MCF 10A (cell line): ENCODE measurements around the gene PRDX1. TPM values are rescaled to one million over a fixed set of nuclear protein-coding genes. Genes with fewer than 3 reads are reported as not detected.

ENCODE experiments used
- BruUV-seq: library from RNA; stranded (reverse); fragments of 400-500 nt; replicated peaks from 2 replicates; lab custom pipeline; 2021; lab: Mats Ljungman, UMichigan
- CTCF ChIA-PET: fragments of 300-600 bp; sonication (Branson Sonifier 250); formaldehyde crosslinking; extraction: SDS; loops from one replicate; lab custom pipeline; 2021; ENCODE audit warnings: antibody characterized with exemption, inconsistent platforms; lab: Yijun Ruan, JAX
- POLR2A ChIA-PET: fragments of 300-600, 350-650 bp; sonication (Branson Sonifier 250); formaldehyde crosslinking; extraction: SDS; loops from one replicate; lab custom pipeline; 2020; ENCODE audit warnings: antibody characterized with exemption, inconsistent platforms; lab: Yijun Ruan, JAX
- DNase-seq: peaks from one replicate; pipeline ENCODE4 v3.0.0-alpha.2; 2018; ENCODE audit not compliant: unreplicated experiment
- H3K27ac Mint-ChIP-seq: one replicate; pipeline ENCODE4 v1.8.0; 2022; ENCODE audit warnings: mild to moderate bottlenecking, low read depth, mixed read lengths; ENCODE audit not compliant: unreplicated experiment
- H3K27me3 Mint-ChIP-seq: one replicate; pipeline ENCODE4 v1.8.0; 2022; ENCODE audit warnings: mixed read lengths; ENCODE audit not compliant: insufficient read depth, unreplicated experiment
- H3K36me3 Mint-ChIP-seq: one replicate; pipeline ENCODE4 v1.8.0; 2022; ENCODE audit warnings: mild to moderate bottlenecking, moderate library complexity, mixed read lengths; ENCODE audit not compliant: insufficient read depth, unreplicated experiment
- H3K4me1 Mint-ChIP-seq: one replicate; pipeline ENCODE4 v1.8.0; 2022; ENCODE audit warnings: mixed read lengths; ENCODE audit not compliant: insufficient read depth, unreplicated experiment
- H3K4me3 Mint-ChIP-seq: one replicate; pipeline ENCODE4 v1.8.0; 2022; ENCODE audit warnings: mild to moderate bottlenecking, moderate library complexity, mixed read lengths; ENCODE audit not compliant: unreplicated experiment
- H3K9me3 Mint-ChIP-seq: one replicate; pipeline ENCODE4 v1.8.0; 2022; ENCODE audit warnings: mixed read lengths; ENCODE audit not compliant: unreplicated experiment
- intact Hi-C: fragments of 100-400 bp; cut with micrococcal nuclease; formaldehyde crosslinking; loops from 2 replicates; pipeline ENCODE4 v1.14.1; 2022
- total RNA-seq: library from RNA; stranded (reverse); gene quantifications from 2 replicates; pipeline ENCODE4 v1.2.3, GENCODE V29; 2022
- TF ChIP-seq, protein P1 (sequence below): fragments of 200-600 bp; IDR thresholded peaks from one replicate; pipeline ENCODE4 v1.8.0; 2022; ENCODE audit warnings: antibody characterized with exemption, mild to moderate bottlenecking; ENCODE audit not compliant: unreplicated experiment

Gene PRDX1
- total RNA-seq, 1 experiment from 2014 or later = 207 TPM

DNA sequence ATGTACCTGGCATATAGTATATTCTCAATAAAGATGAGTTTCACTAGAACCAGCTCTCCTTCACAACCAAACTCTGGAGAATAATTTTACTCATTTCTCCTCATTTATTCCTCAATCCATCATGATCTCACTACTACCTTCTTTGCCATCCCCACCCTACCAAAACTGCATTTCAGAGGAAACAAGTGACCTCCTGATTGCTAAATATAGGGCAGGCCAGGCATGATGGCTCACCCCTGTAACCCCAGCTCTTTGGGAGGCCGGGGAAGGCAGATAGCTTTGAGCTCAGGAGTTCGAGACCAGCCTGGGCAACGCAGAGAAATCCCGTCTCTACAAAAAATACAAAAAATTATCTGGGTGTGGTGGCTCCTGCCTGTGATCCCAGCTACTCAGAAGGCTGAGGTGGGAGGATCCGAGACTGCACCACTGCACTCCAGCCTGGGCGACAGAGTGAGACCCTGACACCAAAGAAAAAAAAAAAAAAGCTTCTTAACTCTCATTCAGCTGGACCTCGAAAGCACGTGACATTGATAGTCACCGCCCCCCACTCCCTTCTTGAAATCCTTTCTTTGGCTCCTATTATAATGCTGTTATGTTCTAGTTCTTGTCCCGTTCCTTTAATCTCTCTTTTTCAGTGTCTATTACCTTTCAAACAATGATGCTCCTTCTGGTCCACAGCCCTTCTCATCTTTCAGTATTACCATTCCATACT is 32.9 kb downstream of the PRDX1 start:
- H3K9me3 Mint-ChIP-seq = no peaks in the 10 kb centered on the region
- no peak overlapping the region for H3K27ac Mint-ChIP-seq
- ChIA-PET POLR2A (interaction anchor here (0.7 to 5.2 kb wide), 8 partner anchors 13 to 705 kb away, joined by 3 to 47 read pairs (median 4); partner anchors contain the start of genes HECTD3, MUTYH, TOE1 and UROD), CTCF (interaction anchor here (0.6 to 10.7 kb wide), 5 partner anchors 13 to 1304 kb away, joined by 3 to 303 read pairs (median 4); no protein-coding TSS in a partner anchor)
- DNase-seq = no peak
- intact Hi-C loops = no loop called here
- peaks cover 5% of the 10 kb centered on the region for H3K36me3 Mint-ChIP-seq
- H3K4me1 Mint-ChIP-seq = peaks cover 5% of the 10 kb centered on the region
- no peak overlapping the region for H3K4me3 Mint-ChIP-seq
- TF ChIP-seq, protein P1, sequence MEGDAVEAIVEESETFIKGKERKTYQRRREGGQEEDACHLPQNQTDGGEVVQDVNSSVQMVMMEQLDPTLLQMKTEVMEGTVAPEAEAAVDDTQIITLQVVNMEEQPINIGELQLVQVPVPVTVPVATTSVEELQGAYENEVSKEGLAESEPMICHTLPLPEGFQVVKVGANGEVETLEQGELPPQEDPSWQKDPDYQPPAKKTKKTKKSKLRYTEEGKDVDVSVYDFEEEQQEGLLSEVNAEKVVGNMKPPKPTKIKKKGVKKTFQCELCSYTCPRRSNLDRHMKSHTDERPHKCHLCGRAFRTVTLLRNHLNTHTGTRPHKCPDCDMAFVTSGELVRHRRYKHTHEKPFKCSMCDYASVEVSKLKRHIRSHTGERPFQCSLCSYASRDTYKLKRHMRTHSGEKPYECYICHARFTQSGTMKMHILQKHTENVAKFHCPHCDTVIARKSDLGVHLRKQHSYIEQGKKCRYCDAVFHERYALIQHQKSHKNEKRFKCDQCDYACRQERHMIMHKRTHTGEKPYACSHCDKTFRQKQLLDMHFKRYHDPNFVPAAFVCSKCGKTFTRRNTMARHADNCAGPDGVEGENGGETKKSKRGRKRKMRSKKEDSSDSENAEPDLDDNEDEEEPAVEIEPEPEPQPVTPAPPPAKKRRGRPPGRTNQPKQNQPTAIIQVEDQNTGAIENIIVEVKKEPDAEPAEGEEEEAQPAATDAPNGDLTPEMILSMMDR = no peak
- no TSS peak for BruUV-seq
- H3K27me3 Mint-ChIP-seq = no peaks in the 10 kb centered on the region

DNA sequence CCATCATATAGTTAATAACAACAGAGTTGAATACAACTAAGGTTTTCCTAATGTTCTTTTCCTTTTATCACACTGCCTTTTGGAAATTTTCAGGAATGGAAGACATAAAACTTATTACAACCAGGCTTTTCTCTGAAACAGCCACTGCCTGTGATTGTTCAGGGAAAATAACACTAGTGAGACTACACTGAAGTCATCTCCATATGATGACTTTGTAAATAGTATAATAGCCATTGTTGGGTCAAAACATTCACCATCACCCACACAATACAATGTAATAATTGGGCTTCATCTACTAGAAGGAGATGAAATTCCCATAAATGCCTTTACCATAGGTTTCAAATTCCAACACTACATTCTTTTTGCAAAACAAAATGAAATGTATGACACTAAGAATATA is 35.7 kb downstream of the PRDX1 start:
- Mint-ChIP-seq H3K27ac (no peak overlapping the region), H3K9me3 (no peaks in the 10 kb centered on the region), H3K36me3 (no peaks in the 10 kb centered on the region), H3K27me3 (no peaks in the 10 kb centered on the region), H3K4me1 (peaks cover 5% of the 10 kb centered on the region), H3K4me3 (no peak overlapping the region)
- no TSS peak for BruUV-seq
- ChIA-PET POLR2A (interaction anchor here (0.8 kb wide), 1 partner anchor 162 kb away, joined by 3 read pairs; no protein-coding TSS in a partner anchor), CTCF (no interaction called here)
- intact Hi-C loops = no loop called here
- TF ChIP-seq, protein P1 = no peak
- no peak for DNase-seq

DNA sequence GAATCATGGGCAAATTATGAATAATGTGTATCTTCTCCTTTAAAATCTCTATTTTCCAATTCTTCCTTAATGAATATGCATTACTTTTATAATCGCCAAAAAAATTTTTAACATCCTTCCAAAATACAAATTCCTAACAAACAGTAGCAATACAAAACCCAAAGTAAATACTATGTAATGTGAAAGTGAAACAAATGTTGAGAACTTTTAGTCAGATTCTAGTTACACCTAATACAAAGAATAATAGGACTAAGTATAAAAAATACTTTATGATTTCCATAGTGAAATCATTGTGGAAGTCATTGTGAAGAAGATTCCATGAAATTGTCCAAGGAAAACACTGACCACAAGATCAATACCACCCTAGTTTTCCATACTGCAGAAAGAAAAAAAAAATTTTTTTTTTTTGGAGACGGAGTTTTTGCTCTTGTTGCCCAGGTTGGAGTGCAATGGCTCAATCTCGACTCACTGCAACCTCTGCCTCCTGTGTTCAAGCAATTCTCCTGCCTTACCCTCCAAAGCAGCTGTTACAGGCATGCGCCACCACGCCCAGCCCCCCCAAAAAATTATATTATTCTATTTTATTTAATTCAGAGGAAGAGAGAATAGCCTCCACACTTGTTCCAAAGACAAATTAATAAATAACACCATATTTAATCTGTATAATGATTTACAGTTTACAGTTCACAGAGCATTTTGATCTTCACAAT is 42.5 kb downstream of the PRDX1 start:
- no peaks in the 10 kb centered on the region for H3K36me3 Mint-ChIP-seq
- POLR2A ChIA-PET = no interaction called here
- CTCF ChIA-PET = no interaction called here
- H3K4me3 Mint-ChIP-seq = no peak overlapping the region
- H3K27me3 Mint-ChIP-seq = no peaks in the 10 kb centered on the region
- BruUV-seq = no TSS peak
- intact Hi-C loops = no loop called here
- TF ChIP-seq, protein P1 = no peak
- no peak for DNase-seq
- H3K9me3 Mint-ChIP-seq = no peaks in the 10 kb centered on the region
- no peaks in the 10 kb centered on the region for H3K4me1 Mint-ChIP-seq
- no peak overlapping the region for H3K27ac Mint-ChIP-seq

DNA sequence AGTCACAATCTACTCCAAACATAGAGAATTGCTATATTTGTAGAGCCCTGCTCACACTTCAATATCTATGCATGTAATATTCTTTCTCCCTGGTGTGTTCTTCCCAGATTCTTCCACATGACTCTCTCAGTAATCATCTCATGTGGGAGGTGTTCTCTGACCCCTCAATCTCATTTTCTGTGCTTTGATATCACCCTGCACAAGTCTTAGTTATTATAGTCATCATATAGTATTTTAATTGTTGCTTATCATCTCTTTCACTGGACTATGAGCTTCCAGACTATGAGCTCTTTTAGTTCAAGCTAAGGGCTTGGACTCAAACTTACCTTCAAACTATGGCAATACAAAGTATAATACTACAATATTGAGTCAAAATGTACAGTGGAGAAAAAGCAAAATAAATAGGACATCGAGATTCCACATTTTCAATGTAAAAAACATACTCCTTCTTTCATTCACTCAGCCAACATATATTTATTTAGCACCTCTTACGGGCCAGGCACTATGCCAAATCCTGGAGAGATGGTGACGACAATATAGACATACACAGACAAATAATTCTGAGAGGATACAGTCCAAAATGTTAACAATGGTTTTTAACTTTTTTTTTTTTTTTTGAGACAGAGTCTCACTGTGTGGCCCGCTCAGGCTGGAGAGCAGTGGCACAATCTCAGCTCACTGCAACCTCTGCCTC is 43.4 kb downstream of the PRDX1 start:
- no TSS peak for BruUV-seq
- H3K9me3 Mint-ChIP-seq = no peaks in the 10 kb centered on the region
- CTCF ChIA-PET = no interaction called here
- TF ChIP-seq, protein P1 = no peak
- H3K27ac Mint-ChIP-seq = no peak overlapping the region
- DNase-seq = no peak
- no peaks in the 10 kb centered on the region for H3K36me3 Mint-ChIP-seq
- no peak overlapping the region for H3K4me3 Mint-ChIP-seq
- no peaks in the 10 kb centered on the region for H3K27me3 Mint-ChIP-seq
- no peaks in the 10 kb centered on the region for H3K4me1 Mint-ChIP-seq
- intact Hi-C loops = no loop called here
- POLR2A ChIA-PET = interaction anchor here (1.5 kb wide), 1 partner anchor 13 kb away, joined by 7 read pairs; the partner anchor contains the start of gene TESK2
